HAP-1 (cell line): Measurements from ENCODE around the gene BRI3BP.
"Not testable (repeated sequence)": the region's sequence is repeated elsewhere in the genome, so short reads cannot be mapped to it uniquely, and the experiment has no call there.

Experiments used
- DNase-seq, 2 experiments: peaks; one replicate each; pipeline ENCODE4 v3.0.0-alpha.2; 2016 to 2020; ENCODE audit warnings: low spot score in 2 of 2
- H3K27me3 ChIP-seq: fragments of 250-450 bp; sonication (Bioruptor Pico); 2 replicates; pipeline ENCODE4 v1.5.1; 2020; ENCODE audit warnings: low read depth, mild to moderate bottlenecking, moderate library complexity
- H3K36me3 ChIP-seq: fragments of 250-450 bp; sonication (Bioruptor Pico); replicated peaks from 2 replicates; pipeline ENCODE4 v1.5.1; 2020; ENCODE audit warnings: mild to moderate bottlenecking
- H3K4me1 ChIP-seq: fragments of 250-450 bp; sonication (Bioruptor Pico); 2 replicates; pipeline ENCODE4 v1.5.1; 2020; ENCODE audit warnings: mild to moderate bottlenecking
- H3K4me3 ChIP-seq: fragments of 250-450 bp; sonication (Bioruptor Pico); 2 replicates; pipeline ENCODE4 v1.5.1; 2020; ENCODE audit warnings: mild to moderate bottlenecking, moderate library complexity
- H3K9me3 ChIP-seq: fragments of 250-450 bp; sonication (Bioruptor Pico); 2 replicates; pipeline ENCODE4 v1.5.1; 2020; ENCODE audit warnings: mild to moderate bottlenecking, moderate library complexity
- in situ Hi-C: fragments of 300-500 bp; cut with MboI; formaldehyde crosslinking; loops from 3 replicates; pipeline ENCODE4 v1.14.3; 2020; ENCODE audit warnings: low sequenced_read_pairs, inconsistent platforms, mixed read lengths

Gene BRI3BP

GRCh38 chr12:124964251-124964650 lies 29.2 kb upstream of the BRI3BP start:
- H3K9me3 ChIP-seq, result no peaks in the 10 kb centered on the region
- peaks cover 82% of the 10 kb centered on the region for H3K36me3 ChIP-seq
- no peaks in the 10 kb centered on the region for H3K27me3 ChIP-seq
- no peak overlapping the region for H3K4me3 ChIP-seq
- H3K4me1 ChIP-seq, result no peaks in the 10 kb centered on the region
- no peak for DNase-seq
- in situ Hi-C loops, result no loop called here

GRCh38 chr12:124964836-124965462 lies 28.5 kb upstream of the BRI3BP start:
- peaks cover 75% of the 10 kb centered on the region for H3K36me3 ChIP-seq
- no peaks in the 10 kb centered on the region for H3K9me3 ChIP-seq
- no peak for DNase-seq
- no peaks in the 10 kb centered on the region for H3K27me3 ChIP-seq
- H3K4me3 ChIP-seq, result no peak overlapping the region
- in situ Hi-C loops, result no loop called here
- H3K4me1 ChIP-seq, result no peaks in the 10 kb centered on the region

DNA sequence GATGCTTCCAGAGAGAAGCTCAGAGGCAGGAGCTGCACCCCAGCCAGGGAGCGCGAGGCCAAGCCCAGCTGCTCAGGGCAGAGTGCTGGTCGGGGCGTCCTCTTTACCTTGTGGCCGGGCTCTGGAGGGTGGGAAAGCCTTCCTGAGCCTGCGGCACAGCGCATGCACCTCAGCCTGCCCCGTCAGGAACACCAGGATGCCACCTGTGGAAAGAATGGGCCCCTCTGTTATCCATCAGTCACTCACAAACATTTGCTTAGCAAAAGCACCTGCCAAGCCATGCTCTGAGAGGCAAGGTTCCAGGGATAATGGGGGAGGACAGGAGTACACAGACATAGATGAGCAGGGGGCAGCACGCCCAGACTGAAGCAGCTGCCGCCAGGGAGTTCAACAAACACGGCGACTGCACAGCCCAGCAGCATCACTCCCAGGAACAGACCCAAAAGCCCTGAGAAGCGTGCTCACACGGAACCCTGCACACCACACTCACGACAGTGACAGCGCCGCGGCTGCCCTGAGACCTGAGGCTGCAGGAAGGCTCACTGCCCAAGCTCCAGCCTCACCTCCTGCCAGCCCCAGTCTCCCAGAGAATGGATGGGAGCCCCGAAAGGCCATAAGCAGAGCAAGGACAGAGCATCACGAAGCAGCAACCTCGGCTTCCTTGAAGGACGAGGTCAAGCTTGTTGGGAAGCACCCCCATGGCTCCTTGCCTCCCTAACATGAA lies 26.3 kb upstream of the BRI3BP start:
- DNase-seq, result no peak
- no peaks in the 10 kb centered on the region for H3K27me3 ChIP-seq
- H3K4me3 ChIP-seq, result no peak overlapping the region
- H3K9me3 ChIP-seq, result no peaks in the 10 kb centered on the region
- in situ Hi-C loops, result no loop called here
- no peaks in the 10 kb centered on the region for H3K4me1 ChIP-seq
- peaks cover 74% of the 10 kb centered on the region for H3K36me3 ChIP-seq

GRCh38 chr12:124968656-124969055 lies 24.8 kb upstream of the BRI3BP start:
- Histone ChIP-seq H3K4me3 (no peak overlapping the region), H3K36me3 (peaks cover 69% of the 10 kb centered on the region), H3K27me3 (no peaks in the 10 kb centered on the region), H3K9me3 (no peaks in the 10 kb centered on the region), H3K4me1 (no peaks in the 10 kb centered on the region)
- in situ Hi-C loops, result no loop called here
- no peak for DNase-seq

- H3K36me3 ChIP-seq, result peaks cover 64% of the 10 kb centered on the region
- no peaks in the 10 kb centered on the region for H3K9me3 ChIP-seq
- no peak overlapping the region for H3K4me3 ChIP-seq
- no peaks in the 10 kb centered on the region for H3K4me1 ChIP-seq
- no peak for DNase-seq
- no peaks in the 10 kb centered on the region for H3K27me3 ChIP-seq
- in situ Hi-C loops, result no loop called here
Measured at GRCh38 chr12:124970647-124971402, 22.6 kb upstream of the BRI3BP start.

- Histone ChIP-seq H3K27me3 (no peaks in the 10 kb centered on the region), H3K36me3 (peaks cover 63% of the 10 kb centered on the region), H3K4me1 (no peaks in the 10 kb centered on the region), H3K9me3 (no peaks in the 10 kb centered on the region), H3K4me3 (no peak overlapping the region)
- in situ Hi-C loops, result no loop called here
- DNase-seq, result no peak
Measured at GRCh38 chr12:124971603-124972002, 21.8 kb upstream of the BRI3BP start.

- Histone ChIP-seq H3K36me3 (peaks cover 61% of the 10 kb centered on the region), H3K27me3 (no peaks in the 10 kb centered on the region), H3K4me1 (no peaks in the 10 kb centered on the region), H3K4me3 (no peak overlapping the region), H3K9me3 (no peaks in the 10 kb centered on the region)
- in situ Hi-C loops, result no loop called here
- DNase-seq, result no peak
Measured at GRCh38 chr12:124972211-124972610, 21.2 kb upstream of the BRI3BP start.

GRCh38 chr12:124975276-124975675 lies 18.2 kb upstream of the BRI3BP start:
- no peak for DNase-seq
- H3K4me3 ChIP-seq, result no peak overlapping the region
- H3K4me1 ChIP-seq, result no peaks in the 10 kb centered on the region
- in situ Hi-C loops, result no loop called here
- H3K36me3 ChIP-seq, result peaks cover 69% of the 10 kb centered on the region
- H3K9me3 ChIP-seq, result no peaks in the 10 kb centered on the region
- H3K27me3 ChIP-seq, result no peaks in the 10 kb centered on the region

DNA sequence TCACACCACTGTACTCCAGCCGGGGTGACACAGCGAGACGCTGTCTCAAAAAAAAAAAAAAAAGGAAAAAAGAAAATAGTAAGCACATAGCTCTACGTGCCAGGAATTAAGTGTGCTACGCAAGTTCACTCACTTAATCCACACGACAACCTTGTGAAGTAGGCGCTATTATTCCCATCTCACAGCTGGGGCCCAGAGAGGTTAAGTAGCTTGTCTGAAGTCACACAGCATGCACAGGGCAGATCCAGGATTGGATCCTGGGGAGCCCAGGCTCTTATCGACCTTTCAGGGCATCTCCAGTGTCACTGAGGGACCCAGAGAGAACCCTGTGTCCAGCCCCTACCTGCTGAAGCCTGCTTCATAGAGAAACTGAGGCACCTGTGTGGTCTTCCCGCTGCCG lies 16.4 kb upstream of the BRI3BP start:
- H3K4me3 ChIP-seq, result no peak overlapping the region
- H3K4me1 ChIP-seq, result no peaks in the 10 kb centered on the region
- H3K9me3 ChIP-seq, result no peaks in the 10 kb centered on the region
- DNase-seq, result no peak
- peaks cover 68% of the 10 kb centered on the region for H3K36me3 ChIP-seq
- no peaks in the 10 kb centered on the region for H3K27me3 ChIP-seq
- in situ Hi-C loops, result no loop called here

GRCh38 chr12:124979568-124979967 lies 13.9 kb upstream of the BRI3BP start:
- Histone ChIP-seq H3K4me3 (no peak overlapping the region), H3K9me3 (no peaks in the 10 kb centered on the region), H3K27me3 (no peaks in the 10 kb centered on the region), H3K36me3 (peaks cover 77% of the 10 kb centered on the region), H3K4me1 (no peaks in the 10 kb centered on the region)
- in situ Hi-C loops, result no loop called here
- no peak for DNase-seq

DNA sequence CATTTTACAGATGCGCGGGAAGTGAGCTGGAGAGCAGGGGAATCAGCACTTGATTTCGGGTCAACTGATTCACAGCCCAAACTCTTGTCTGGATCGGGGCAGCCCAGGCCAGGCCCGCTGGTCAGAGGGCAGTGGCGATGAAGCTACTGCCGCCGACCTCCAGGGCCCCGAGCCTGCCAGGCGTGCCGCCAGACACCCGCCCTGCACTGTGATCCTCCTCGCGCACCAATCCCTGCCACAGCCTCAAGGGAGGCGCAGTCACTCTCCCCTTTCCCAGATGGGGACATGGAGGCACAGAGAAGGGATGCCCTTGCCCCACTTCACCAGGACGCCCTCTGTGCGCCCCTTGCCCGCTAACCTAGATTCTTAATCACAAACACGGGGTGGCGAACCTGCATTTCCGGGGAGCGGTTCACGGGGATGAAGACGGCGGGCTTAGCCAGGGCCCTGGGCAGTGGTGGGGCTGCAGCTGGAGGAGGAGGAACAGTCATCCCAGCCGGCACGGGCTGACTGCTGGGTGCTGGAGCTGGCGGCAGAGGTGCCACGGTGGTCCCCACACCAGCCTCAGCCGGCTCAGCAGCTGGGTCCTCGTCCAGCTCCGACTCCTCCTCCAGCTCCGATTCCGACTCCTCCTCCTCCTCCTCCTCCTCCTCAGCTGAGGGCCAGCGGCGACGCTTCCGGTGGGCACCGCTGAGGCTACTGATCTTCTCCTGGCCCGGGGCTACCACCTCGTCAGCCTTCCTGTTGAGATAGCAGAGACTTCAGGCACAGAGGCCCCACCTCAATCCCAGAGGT lies 13.2 kb upstream of the BRI3BP start:
- no peak for DNase-seq
- no peaks in the 10 kb centered on the region for H3K9me3 ChIP-seq
- in situ Hi-C loops, result no loop called here
- H3K36me3 ChIP-seq, result peaks cover 78% of the 10 kb centered on the region
- no peak overlapping the region for H3K4me3 ChIP-seq
- no peaks in the 10 kb centered on the region for H3K4me1 ChIP-seq
- no peaks in the 10 kb centered on the region for H3K27me3 ChIP-seq

- H3K4me3 ChIP-seq, DNase-seq, H3K27me3 ChIP-seq, H3K4me1 ChIP-seq, in situ Hi-C loops, H3K9me3 ChIP-seq: not testable (repeated sequence)
- peaks cover 25% of the 10 kb centered on the region for H3K36me3 ChIP-seq
Measured at GRCh38 chr12:124986876-124987275, 6.6 kb upstream of the BRI3BP start.

DNA sequence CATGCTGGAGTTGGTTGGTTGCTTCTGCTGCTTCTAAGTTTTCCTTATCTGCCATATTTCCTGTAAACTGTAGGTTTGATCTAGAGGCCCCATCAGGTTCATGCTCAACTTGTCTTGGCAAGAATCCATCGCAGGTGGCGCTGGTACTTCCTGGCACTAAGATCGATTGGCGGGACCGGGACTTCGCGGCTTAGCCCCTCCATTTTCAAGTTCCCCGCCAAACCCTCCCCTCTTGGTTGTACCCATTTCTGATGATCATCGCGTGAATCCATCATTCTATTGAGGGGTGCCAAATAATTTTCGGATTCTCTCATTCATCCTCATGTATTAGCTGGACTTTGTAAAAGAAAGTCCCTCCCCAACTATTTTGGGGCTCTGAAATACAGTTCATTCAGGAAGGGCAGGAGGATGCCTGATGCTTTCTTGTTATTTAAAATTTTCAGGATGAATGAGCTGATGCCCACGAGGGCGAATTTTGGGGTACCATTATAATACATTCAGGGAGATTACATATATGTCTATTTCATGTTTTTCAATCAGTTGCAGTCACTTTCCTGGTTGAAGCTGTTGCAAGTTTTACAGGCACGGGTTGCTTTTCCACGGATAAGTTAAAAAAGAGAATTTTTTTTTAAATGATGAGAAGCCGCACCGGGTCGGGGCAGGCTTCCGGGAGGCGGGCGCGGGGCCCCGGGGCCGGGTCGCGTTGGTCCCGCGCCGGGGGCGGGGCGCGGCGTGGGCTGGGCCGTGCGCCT lies 395 bp upstream of the BRI3BP start:
- Histone ChIP-seq H3K9me3 (no peaks in the 10 kb centered on the region), H3K4me1 (peaks cover 12% of the 10 kb centered on the region), H3K36me3 (no peaks in the 10 kb centered on the region; the same call in 1 of the 2 replicates), H3K4me3 (peak overlapping the region; percentile 27), H3K27me3 (no peaks in the 10 kb centered on the region)
- in situ Hi-C loops, result no loop called here
- DNase-seq, result peak; percentile 89 to 93
